Measurements from ENCODE around the gene C3orf33. TPM values are rescaled to one million over a fixed set of nuclear protein-coding genes. Genes with fewer than 3 reads are reported as not detected.
"Not testable (repeated sequence)": the region's sequence is repeated elsewhere in the genome, so short reads cannot be mapped to it uniquely, and the experiment has no call there.

C3orf33 gene
- polyA plus RNA-seq (ENCODE audit: insufficient read depth in 1 of 5, insufficient read length in 5 of 5, low replicate concordance in 1 of 5) = 1 to 10 TPM; 7.6 to 9.2 (median 8.5) TPM
- long read RNA-seq, donor 1, partial matches to known transcripts = 0 of 4 reads
- long read RNA-seq, donor 1, other reads (novel, unspliced or antisense) = 0 of 4 reads
- long read RNA-seq, donor 2, transcript C3orf33-201 (5 exons, 1,884 nt) = major isoform, 5 of 11 reads
- long read RNA-seq, donor 2, partial matches to known transcripts = 5 of 11 reads
- long read RNA-seq, donor 2, other reads (novel, unspliced or antisense) = 0 of 11 reads
- long read RNA-seq, donor 3, transcript C3orf33-201 (5 exons, 1,884 nt) = major isoform, 5 of 5 reads
- long read RNA-seq, donor 3, partial matches to known transcripts = 0 of 5 reads
- long read RNA-seq, donor 3, other reads (novel, unspliced or antisense) = 0 of 5 reads
- long read RNA-seq, donor 4 = 0 reads
- long read RNA-seq, donor 5, transcript C3orf33-201 (5 exons, 1,884 nt) = major isoform, 7 of 7 reads
- long read RNA-seq, donor 5, partial matches to known transcripts = 0 of 7 reads
- long read RNA-seq, donor 5, other reads (novel, unspliced or antisense) = 0 of 7 reads
- long read RNA-seq, donor 6, transcript C3orf33-201 (5 exons, 1,884 nt) = major isoform, 5 of 5 reads
- long read RNA-seq, donor 6, partial matches to known transcripts = 0 of 5 reads
- long read RNA-seq, donor 6, other reads (novel, unspliced or antisense) = 0 of 5 reads
- long read RNA-seq, donor 7, partial matches to known transcripts = 0 of 4 reads
- long read RNA-seq, donor 7, other reads (novel, unspliced or antisense) = 0 of 4 reads
- long read RNA-seq, donor 8, partial matches to known transcripts = 0 of 1 reads
- long read RNA-seq, donor 8, other reads (novel, unspliced or antisense) = 0 of 1 reads

DNA sequence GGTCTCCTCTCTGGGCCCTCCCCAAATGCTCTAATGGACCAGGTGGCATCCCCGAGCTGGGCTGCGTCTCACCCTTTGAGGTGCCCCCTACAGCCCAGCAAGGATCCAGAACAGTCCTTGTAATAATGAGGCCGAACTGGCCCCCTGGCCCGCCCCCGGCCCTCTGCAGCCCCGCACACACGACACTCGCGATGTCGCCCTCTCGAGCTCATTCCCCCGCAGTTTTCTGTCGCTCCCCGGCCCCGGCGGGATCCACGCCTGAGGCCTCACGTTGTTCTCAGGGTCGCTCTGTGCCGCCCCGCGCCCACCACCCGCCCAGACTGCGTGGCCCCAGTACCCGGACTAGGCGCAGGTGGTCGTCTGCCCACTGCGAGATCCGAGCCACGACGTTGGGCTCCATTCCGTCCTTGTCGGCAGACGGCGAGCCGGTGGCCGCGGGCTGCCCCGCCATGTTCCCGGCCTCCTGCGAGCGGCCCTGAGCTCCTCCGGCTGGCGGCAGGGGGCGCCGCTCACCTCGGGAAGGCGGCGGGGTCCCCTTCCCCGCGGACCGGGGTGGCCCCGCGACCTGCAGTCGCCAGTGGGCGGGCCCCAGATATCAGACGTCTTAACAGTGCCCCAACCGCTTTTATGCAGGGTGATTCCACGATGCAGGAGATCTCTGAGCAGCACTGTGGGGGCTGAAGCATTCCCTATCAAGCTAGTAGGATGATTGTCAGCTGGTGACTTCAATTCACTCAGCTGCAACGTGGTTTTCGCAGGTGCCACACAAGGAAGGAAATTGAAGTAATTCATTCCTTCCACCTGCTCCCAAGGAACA, at the start of gene C3orf33:
Gene C3orf33, minus strand, starts transcription at position 477 of the 817 bp plus-strand sequence. Its CDS starts 26 bp downstream, at position 451.
- peak; percentile 67 to 73 for DNase-seq

GRCh38 chr3:155854141-155854940, 48.3 kb upstream of the C3orf33 start, which contains the start of gene SLC33A1:
TSS of gene SLC33A1 (minus strand) at chr3:155854427. CDS start at chr3:155853997, 430 bp downstream.
- peak; percentile 99 for DNase-seq

DNA sequence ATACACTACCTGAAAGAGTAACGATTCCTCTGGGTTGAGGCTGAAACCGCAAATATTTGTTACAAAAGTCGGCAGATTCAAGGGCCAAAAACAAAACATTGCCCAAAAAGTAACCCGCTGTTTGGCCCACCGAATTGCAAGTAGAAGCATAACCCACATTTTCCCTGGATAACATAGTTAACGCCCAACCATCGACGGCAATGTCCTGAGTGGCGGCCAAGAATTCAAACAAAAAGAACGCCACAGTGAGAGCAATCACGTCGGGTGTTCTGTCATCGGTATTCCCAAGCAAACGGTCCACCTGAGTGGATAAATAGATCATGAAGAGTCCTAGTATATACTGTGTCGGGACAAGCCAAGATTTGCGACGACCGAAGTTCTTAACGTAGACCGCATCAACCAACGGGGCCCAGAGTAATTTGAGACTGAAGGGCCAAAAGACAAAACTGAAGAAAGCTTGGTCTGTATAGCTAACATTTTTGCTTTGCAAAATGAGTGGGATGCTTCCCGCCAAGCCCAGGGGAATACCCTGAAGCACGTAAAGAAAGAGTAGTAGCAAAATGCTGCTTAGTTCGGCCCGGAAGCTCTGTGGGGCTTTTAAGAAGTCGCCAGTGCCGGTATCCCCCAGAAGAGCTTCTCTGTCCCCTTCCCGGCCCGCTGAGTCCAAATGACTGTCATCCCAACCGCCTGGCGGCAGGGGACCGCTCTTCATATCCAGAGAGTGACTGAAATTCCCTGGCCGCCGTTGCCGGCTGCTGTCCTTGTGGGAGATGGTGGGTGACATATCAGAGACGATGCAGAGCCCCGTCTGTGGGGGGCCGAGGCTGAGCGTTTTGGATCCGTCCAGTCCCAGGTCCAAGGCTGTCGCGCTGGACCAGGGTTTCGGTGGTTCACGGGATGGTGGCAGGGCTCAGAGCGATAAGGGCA, 47.4 kb upstream of the C3orf33 start:
- DNase-seq = peak in 1 of 2 donors; percentile 18

- no peak for DNase-seq
These were observed 46.3 kb upstream of the C3orf33 start for GRCh38 chr3:155852341-155852740.

- not testable (repeated sequence) for DNase-seq
These were observed 43.3 kb upstream of the C3orf33 start for GRCh38 chr3:155849404-155849803.

- no peak for DNase-seq
These were observed 41.9 kb upstream of the C3orf33 start for GRCh38 chr3:155847993-155848392.

DNA sequence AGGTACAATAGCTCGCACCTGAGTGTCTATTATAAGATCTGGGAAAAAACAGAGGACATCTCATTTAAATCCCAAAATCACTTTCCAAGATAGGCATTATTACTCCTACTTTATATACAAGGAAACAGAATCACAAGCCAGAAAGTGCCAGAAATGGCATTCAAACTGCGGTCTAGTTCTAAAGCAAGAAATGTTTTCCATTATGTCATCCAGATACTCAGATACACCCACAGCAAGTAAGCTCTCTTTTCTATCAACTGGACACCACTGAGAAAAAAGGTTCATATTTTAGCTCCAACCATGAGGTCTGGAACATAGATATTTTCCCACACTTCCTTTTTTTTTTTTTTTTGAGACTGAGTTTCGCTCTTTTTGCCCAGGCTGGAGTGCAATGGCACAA, 40.0 kb upstream of the C3orf33 start:
- DNase-seq = no peak

- no peak for DNase-seq
These were observed 37.5 kb upstream of the C3orf33 start for GRCh38 chr3:155843569-155843968.

GRCh38 chr3:155835341-155836071, 29.4 kb upstream of the C3orf33 start:
- DNase-seq = no peak

- not testable (repeated sequence) for DNase-seq
These were observed 22.5 kb upstream of the C3orf33 start for GRCh38 chr3:155828490-155829098.

DNA sequence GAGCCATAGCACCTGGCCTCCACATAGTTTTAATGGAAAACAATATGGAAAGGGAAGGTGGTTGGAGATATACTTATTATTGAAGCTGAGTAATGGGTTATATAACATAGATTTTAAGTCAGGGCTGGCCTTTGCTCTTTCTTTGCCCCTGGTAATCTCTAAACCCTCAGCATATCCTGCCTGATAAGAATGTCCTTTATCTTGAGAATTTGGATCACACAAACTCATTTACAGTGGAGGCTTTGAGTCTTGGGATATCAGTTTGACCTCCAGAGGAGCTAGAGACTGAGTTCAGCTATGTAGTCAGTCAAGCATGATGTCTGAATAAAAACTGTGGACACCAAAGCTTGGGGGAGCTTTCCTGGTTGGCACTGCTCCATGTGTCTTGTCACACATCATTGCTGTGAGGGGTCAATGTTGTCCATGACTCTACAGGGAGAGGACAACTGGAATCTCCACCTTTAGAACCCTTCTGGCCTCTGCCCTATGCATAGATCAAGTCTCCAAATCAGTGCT, 9.0 kb upstream of the C3orf33 start:
- no peak for DNase-seq

GRCh38 chr3:155813224-155813623, 7.1 kb upstream of the C3orf33 start:
- DNase-seq = not testable (repeated sequence)

DNA sequence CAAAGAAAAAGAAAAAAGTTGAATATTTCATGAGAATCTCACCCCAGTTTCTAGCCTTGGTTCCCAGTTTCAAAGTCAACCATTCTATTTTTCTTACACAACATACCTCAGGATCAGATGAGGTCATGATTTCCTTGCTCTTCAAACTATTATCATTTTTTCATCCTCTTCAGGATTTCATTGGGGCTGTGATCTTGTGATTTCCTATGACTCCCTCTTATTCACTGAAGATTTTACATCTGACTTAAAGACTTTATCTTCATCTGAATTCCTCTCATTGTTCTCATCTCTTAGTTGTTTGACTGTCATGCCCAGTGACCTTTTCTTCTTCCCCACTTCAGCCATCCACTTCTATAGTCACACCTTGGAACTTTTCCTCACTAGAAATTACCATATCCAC, 3.1 kb upstream of the C3orf33 start:
- DNase-seq = no peak

- DNase-seq = no peak
These were observed 1.7 kb upstream of the C3orf33 start for GRCh38 chr3:155807823-155808222.

- DNase-seq = no peak
These were observed 775 bp downstream of the C3orf33 start for GRCh38 chr3:155805204-155805801.

DNA sequence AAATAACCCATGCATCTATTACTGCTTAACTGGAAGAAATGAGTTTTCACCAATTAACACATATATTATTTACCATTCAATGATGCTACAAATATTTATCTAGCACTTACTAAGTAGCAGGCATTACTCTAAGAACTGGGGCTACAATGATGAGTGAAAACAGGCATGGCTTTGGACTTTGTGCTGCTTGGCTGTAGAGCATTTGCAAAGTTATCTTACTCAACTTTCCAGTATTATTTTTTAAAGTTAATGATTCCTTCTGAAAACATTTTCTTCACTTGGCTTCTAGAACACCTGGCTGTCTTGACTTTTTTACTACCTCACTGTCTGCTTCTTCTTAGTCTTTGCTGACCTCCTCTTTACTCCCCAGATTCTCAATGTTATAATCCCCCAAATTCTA, 1.8 kb downstream of the C3orf33 start:
- no peak for DNase-seq

DNA sequence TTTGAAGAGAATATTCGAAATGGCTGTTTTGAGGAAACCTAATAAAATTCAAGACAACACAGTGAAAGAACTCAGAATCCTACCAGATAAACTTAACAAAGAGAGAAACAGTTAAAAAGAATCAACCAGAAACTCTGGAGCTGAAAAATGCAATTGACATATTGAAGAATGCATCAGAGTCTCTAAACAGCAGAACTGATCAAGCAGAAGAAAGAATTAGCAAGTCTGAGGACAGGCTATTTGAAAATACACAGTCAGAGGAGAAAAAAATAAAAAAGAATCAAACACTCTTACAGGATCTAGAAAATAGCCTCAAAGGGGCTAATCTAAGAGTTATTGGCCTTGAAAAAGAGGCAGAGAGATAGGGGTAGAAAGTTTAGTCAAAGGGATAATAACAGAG, 13.5 kb downstream of the C3orf33 start:
- DNase-seq = no peak

DNA sequence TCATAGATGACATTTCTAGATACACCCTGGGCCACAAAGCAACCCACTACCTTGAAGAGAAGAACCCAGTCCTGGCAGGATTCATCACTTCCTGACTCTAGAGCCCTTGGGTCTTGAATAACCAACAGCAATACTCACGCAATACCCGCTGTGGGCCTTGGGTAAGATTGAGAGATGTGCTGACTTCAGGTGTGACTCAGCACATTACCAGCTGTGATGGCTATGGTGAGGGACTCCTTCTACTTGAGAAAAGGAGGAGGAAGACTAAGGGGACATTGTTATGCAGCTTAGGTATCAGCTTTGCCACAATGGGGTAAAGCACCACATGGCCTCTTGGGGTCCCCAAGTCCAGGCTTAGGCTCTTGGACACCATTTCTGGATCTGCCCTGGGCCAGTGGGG, 14.9 kb downstream of the C3orf33 start:
- no peak for DNase-seq
